Mammary epithelial cell (primary cell): ENCODE measurements around the gene KSR1.

Experiments
- CTCF ChIP-seq, 2 donors: IDR thresholded peaks in 1 of 2; conservative IDR thresholded peaks in 1 of 2; 2 replicates each; pipeline ENCODE4 v1.5.1; 2011 to 2012; ENCODE audit warnings: inconsistent platforms in 2 of 2, low read length in 2 of 2, mild to moderate bottlenecking in 2 of 2, control low read depth in 1 of 2, low read depth in 1 of 2; ENCODE audit not compliant: insufficient read depth in 1 of 2; ENCODE audit errors: extremely low read depth in 1 of 2
- EZH2 ChIP-seq: IDR thresholded peaks from 2 replicates; pipeline ENCODE4 v1.6.1; 2012; ENCODE audit warnings: low read length, inconsistent platforms, borderline replicate concordance

GRCh38 chr17:27480699-27481098, 24.5 kb downstream of the KSR1 start:
- TF ChIP-seq CTCF (conservative IDR thresholded peaks at IDR 0.05 in 1 of 2, IDR thresholded peaks at IDR 0.05 in 1 of 2; ENCODE audit: extremely low read depth in 1 of 2, insufficient read depth in 1 of 2, low read depth in 1 of 2, low read length in 2 of 2) (no peak), EZH2 (no peak)
